GM21786 (cell line): ENCODE data around the gene TRDMT1.

Experiments
- ATAC-seq: cut with Tn5 transposase; IDR thresholded peaks from one replicate; pipeline ENCODE4 v1.9.1; 2021; ENCODE audit not compliant: unreplicated experiment

The TRDMT1 gene, protein sequence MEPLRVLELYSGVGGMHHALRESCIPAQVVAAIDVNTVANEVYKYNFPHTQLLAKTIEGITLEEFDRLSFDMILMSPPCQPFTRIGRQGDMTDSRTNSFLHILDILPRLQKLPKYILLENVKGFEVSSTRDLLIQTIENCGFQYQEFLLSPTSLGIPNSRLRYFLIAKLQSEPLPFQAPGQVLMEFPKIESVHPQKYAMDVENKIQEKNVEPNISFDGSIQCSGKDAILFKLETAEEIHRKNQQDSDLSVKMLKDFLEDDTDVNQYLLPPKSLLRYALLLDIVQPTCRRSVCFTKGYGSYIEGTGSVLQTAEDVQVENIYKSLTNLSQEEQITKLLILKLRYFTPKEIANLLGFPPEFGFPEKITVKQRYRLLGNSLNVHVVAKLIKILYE

DNA sequence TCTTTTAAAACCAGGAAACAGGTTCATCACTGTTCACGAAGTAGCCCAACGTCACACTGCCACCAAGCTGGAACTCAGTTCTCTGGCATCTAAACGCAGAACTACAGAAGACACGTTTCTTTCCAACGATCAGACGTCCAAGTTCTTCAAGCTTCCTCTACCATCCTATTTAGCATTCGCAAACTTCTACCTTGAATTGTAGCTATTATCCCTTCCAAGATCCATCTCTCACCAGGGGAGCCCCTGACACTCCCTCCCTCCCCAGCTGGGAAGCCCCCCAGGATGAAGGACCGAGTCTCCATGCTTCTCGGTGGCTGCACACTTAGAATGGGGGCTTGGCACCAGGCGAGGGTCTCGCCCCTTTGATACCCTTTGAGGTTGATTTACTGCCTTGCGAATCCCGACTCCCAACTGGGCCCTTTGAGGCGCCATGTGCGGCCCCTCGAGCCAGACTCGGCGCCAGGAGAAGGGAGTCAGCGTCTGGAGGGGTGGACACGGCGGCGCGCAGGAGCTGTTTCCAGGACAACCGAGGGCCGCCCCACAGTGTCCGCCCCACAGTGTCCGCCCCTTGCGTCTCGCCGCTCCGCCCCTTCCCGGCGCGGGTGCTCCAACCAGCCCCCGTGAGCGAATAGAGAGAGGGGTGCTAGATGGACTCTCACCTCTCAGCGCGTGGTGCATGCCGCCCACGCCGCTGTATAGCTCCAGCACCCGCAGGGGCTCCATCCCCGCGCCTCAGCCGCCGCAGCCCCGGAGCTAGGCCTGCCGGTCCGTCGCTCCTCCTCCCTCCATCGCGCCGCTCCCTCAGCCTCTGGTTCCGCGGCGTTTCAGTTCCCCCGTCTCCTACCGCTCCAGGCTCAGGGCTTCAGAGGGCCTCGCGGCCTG, at the start of gene TRDMT1:
Gene TRDMT1, minus strand, starts transcription at position 761 of the 882 bp plus-strand sequence. Its CDS starts 38 bp downstream, at position 723.
- peak; percentile 91 for ATAC-seq

DNA sequence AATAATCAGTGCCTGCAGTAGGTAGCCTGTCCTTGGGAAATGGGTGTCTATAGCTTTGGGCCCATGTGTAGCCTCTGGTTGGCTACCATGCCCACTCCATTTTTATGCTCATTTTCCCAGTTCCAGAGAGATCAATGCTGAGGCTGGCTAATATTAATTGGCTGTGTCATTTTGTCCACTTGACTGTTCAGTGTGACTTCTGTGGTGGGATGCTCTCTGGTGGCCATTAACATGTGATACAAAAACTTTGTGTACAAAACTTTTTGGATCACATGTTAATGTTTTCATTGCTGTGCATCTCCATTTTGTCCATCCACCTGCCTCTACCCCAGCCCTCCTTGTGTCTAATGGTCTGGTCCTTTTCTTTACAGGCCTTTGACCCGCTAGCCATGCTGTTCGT, 49.3 kb upstream of the TRDMT1 start:
- no peak for ATAC-seq

DNA sequence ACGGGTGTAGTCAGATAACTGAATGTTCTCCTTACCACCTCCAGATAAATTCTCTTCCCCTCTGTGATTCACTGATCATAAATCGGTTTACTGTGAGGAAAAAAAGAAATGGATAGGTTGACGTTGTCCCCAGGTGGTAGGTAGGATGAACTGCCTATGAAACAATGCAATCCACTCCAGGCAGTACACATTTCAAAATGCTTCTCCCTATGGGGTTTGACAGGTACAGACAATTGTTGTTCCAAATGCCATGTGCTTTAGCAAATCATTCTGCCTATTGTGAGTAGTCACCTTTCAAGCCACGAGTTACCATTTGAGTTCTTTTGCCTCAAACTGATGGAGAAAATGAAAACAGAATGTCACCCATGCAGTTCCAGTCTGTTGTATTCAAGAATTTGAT, 48.3 kb upstream of the TRDMT1 start:
- no peak for ATAC-seq

DNA sequence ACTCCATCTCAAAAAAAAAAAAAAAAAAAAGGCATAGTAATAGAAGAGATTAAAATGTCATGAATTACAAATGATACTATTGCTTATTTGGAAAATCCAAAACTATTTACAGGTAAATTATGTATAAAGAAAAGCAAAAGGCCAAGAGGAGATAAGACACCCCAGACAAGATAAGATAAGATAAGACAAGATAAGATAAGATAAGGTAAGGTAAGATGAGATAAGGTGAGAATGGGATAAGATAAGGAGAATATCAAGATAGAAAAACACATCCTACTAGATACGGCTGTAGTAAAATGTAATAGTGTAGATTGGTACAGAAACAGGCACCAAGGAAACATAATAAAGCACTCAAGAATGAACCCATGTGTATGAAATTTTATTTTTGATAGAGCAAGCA, 47.5 kb upstream of the TRDMT1 start:
- ATAC-seq = no peak

DNA sequence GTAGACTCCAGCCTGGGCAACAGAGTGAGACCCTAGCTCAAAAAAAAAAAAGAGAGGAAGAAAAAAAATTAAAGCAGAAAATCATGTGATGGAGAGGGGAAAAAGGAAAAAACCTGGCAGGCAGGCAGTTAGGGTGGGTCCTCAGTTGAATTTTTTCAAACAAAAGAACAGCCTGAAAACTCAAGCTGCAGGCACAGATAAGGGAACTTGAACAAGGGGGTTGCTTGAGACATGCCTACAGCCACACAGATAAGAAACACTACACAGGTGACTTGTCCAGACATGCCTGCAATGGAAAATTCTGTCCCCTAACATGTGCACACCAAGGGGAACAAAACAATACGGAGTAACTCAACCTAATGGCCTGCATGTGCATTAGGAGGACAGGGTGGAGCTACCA, 45.7 kb upstream of the TRDMT1 start:
- no peak for ATAC-seq

DNA sequence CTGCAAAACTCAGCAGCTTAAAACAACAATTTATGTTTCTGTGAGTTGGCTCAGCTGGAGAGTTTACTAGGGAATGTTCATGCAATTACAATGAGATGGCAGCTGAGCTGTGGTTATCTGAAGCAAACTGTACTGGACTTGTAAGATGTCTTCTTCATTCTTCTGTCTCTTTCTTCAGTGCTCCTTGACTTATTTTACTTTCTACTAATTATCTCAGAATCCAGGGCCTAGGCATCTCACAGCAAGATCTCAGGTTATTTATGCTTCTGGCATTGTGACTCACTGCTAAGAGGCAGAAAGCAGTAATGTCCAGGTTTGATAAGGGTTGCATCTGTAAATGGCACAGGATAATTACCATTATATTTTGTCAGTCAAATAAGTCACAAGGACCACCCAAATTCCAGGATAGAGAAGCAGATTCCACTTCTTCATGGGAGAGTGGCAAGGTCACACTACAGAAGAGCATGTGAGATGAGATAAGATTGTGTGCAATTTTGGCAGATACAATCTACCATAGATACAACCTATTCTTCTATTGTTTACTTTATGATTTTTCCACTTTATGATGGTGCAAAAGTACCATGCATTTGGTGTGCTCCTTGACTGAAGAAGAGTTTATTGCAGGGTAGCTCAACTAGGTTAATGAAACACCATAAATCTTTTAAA, 43.4 kb upstream of the TRDMT1 start:
- no peak for ATAC-seq

DNA sequence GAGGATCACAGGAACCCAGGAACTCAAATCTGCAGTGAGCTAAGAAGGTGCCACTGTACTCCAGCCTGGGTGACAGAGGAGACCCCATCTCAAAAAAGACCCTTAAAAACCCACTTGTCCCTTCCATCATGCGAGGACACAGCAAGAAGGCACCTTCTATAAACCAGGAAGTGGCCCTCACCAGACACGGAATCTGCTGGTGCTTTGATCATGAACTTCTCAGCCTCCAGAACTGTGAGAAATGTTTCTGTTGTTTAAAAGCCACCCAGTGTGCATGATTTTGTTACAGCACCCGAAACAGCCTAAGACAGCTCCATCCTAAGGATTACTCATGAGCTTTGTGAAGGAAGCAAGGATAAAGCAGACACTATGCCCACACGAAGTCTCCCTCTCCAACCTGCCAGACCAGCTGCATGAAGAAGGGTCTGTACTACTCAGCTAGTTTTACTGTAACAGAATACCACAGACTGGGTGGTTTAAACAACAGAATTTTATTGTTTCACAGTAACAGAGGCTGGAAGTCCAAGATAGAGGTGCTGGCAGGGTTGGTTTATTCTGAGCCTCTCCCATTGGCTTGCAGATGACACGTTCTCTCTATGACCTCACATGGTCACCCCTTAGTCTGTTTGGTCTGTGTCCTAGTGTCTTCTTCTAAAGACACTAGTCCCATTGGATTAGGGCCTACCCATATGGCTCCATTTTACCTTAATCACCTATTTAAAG, 40.3 kb upstream of the TRDMT1 start:
- ATAC-seq = no peak

DNA sequence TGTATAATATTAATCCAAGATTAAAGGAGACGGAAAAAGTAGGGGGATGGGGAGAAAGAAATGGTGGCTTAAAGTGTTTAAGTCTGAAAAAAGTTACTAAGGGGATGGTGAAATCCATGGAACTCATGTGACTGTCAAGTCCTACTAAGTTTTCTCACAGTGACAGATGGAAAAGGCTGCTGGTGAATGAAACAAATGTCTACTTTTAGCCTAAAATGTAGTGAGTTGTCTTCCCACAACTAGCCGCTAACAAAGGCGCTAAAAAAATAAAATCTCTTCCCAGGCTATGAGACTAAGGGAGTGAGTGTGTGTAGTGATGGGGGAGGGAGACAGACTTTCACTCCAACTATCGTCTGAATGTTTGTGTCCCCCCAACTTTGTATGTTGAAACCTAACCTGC, 39.1 kb upstream of the TRDMT1 start:
- ATAC-seq = no peak

DNA sequence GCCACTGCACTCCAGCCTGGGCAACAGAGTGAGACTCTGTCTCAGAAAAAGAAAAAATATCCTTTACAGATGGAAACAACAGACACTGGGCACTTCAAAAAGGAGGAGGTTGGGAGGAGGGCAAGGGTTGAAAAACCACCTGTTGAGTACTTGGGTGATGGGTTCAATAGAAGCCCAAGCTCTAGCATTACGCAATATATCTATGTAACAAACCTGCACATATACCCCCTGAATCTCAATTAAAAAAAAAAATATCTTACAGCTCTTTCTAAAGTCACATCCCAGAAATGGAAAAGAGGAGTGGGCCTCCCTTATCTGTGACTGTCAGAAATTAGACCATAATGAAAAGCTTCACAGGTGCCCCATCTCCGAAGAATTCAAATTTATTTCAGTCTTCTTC, 38.6 kb upstream of the TRDMT1 start:
- ATAC-seq = no peak

DNA sequence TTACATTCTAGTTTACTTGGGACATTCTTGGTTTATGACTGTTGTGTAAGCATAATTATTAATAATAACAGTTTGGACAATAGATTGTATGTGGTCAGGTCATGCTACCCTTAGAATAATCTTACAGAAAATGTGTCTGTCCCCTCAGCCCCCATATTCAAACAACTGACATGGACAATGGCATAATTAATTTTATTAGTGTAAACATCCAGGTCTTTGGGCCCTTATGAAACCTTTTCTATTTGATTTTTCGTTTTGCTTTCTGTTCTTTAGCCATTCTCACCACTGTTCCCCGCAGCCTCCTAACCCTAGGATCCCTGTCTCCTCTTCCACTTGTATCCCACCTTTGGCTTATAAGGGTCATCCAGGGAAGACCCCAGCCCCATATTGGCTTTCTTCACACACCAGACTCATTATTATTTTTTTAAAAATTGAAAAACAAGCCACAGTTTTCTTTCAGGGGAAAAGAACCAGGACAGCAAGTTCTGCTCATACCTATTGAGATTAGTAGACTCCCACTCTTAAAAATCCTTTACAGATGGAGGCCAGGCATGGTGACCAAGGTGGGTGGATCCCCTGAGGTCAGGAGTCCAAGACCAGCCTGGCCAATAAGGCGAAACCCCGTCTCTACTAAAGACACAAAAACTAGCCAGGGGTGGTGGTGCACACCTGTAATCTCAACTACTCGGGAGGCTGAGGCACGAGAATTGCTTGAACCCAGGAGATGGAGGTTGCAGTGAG, 38.0 kb upstream of the TRDMT1 start:
- ATAC-seq = no peak

DNA sequence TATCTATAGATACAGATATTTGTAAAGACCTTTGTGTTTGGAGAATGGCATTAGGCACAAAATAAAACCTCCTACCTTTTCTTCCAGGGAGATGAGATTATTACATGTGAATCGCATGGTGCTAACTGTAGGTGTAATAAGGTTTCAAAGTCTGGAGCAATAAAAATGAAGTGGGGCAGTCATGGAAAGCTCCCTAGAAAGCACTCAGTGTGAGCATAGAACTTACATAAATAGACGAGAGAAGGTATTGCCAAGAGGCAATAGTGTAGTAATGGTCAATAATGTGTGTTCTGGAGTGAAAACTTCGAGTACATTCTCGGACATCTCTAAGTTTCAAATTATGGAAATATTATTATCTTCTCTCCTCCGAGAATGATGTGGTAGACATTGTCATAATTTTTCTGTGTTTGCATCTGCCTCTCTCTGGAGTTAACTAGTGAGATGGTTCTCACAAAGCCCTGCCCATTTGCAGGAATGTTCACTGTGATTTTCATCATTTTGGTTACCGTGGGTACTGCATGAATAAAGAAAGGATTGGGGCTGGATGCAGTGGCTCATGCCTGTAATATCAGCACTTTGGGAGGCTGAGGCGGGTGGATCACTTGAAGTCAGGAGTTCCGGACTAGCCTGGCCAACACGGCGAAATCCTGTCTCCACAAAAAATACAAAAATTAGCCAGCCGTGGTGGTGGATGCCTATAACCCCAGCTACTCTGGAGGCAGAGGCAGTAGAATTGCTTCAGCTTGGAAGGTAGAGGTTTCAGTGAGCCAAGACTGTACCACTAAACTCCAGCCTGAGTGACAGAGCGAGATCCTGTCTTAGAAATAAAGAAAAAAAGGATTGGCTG, 37.2 kb upstream of the TRDMT1 start:
- no peak for ATAC-seq

DNA sequence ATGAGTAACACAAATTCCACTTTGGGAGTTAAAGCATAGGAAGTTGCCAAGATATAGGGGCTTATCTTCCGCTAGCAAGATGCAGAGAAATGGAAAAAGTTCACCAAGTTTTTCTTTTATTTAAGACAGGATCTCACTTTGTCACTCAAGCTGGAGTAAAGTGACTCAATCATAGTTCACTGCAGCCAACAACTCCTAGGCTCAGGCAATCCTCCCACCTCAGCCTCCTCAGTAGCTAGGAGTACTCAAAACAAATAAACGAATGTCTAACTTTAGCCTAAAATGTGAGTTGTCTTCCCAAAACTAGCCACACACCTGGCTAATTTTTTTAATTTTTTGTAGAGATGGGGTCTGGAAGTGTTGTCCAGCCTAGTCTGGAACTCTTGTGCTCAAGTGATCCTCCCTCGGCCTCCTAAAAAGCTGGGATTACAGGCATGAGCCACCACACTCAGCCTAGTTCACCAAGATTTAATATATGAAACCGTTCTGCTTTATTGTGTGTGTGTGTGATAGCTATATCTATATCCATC, 36.5 kb upstream of the TRDMT1 start:
- ATAC-seq = no peak

DNA sequence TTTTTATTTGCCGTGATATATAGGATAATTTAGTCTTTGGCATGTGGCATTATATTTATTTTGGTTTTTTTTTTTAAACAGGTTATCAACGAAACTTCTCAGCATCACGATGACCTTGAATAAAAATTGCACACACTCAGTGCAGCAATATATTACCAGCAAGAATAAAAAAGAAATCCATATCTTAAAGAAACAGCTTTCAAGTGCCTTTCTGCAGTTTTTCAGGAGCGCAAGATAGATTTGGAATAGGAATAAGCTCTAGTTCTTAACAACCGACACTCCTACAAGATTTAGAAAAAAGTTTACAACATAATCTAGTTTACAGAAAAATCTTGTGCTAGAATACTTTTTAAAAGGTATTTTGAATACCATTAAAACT, 35.7 kb upstream of the TRDMT1 start:
- ATAC-seq = no peak

DNA sequence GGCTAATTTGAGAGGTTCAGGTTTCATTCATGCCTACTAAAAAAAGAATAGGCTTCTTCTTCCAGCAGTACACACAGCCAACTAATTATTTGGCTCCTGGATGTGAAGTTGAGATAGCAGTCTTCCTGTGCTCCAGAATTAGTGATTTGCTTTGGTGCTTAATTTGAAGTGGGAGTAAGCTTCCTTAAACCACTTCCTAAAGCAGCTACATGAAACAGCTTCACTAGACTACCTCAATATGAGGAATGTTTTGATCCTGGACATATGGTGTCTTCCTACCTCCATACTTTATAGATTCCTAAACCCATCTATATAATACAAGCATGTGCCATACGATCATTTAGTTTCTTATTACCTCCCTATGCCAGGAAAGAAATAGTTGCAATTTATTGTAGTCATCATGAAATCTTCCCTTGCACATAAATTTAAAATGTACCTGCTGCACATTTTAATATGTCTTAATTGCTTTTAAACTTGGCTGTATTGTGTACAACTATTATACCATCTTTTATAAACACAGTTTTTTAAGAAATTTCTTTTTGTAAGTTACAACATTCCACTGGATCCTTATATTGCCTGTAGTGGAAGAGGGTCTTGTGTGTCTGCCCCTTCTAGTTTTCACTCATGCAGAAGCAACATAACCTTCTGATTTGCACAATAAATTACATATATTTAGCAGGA, 35.1 kb upstream of the TRDMT1 start:
- no peak for ATAC-seq

DNA sequence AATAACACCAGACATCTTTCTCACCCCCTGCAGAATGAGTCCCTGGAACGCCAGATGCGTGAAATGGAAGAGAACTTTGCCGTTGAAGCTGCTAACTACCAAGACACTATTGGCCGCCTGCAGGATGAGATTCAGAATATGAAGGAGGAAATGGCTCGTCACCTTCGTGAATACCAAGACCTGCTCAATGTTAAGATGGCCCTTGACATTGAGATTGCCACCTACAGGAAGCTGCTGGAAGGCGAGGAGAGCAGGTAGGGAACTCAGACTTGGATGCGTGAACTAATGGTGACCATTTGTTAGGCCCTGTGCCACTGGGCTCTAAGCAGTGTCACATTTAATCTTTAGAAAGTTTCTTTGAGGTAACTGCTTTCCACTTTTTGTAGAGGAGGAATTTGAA, 33.7 kb upstream of the TRDMT1 start:
- ATAC-seq = no peak

DNA sequence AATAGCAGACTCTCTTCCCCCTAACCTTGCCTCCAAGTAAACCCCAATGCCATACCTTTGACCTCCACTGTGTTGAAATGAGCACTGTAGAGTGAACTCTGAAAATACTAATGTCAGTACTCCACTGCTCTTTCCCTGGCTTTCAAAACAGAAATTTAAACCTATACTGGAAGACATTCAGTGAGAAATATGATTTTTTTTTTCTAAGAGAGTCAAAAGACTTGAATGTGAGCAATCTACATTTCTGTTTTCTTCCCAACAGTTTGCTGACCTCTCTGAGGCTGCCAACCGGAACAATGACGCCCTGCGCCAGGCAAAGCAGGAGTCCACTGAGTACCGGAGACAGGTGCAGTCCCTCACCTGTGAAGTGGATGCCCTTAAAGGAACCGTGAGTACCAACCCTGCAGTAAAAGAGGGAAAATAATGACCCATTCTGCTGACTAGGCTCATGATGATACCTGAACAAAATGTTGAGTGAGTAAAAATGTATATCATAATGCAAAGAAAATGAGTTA, 33.0 kb upstream of the TRDMT1 start:
- ATAC-seq = no peak

DNA sequence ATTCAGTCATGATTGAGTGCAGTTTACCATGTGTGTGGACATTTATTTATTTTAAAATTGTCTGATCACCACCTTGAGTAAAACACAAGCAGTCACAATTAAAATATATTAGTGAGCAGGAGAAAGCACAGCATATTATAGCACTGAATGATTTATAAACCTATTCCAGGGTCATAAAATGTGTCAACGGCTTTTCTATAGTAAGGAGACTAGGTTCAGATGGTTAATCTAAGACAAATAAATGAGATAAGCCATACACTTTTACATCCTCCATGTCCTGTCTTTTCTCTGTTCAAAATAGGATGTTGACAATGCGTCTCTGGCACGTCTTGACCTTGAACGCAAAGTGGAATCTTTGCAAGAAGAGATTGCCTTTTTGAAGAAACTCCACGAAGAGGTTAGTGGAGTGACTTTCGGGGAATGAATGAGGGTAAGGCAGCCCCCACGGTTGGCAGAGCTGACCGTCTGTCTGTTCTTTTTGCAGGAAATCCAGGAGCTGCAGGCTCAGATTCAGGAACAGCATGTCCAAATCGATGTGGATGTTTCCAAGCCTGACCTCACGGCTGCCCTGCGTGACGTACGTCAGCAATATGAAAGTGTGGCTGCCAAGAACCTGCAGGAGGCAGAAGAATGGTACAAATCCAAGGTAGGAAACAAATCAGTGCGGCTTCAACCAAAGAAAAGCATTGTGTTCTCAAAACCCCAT, 32.0 kb upstream of the TRDMT1 start:
- ATAC-seq = no peak
